GM15510 (cell line): ENCODE data around the gene MGAT4D.

ENCODE experiments used
- POLR2A ChIP-seq: IDR thresholded peaks from 3 replicates; pipeline ENCODE4 v1.6.1; 2011; ENCODE audit warnings: borderline replicate concordance; ENCODE audit not compliant: insufficient read length; ENCODE audit errors: extremely low read depth

Gene MGAT4D

DNA sequence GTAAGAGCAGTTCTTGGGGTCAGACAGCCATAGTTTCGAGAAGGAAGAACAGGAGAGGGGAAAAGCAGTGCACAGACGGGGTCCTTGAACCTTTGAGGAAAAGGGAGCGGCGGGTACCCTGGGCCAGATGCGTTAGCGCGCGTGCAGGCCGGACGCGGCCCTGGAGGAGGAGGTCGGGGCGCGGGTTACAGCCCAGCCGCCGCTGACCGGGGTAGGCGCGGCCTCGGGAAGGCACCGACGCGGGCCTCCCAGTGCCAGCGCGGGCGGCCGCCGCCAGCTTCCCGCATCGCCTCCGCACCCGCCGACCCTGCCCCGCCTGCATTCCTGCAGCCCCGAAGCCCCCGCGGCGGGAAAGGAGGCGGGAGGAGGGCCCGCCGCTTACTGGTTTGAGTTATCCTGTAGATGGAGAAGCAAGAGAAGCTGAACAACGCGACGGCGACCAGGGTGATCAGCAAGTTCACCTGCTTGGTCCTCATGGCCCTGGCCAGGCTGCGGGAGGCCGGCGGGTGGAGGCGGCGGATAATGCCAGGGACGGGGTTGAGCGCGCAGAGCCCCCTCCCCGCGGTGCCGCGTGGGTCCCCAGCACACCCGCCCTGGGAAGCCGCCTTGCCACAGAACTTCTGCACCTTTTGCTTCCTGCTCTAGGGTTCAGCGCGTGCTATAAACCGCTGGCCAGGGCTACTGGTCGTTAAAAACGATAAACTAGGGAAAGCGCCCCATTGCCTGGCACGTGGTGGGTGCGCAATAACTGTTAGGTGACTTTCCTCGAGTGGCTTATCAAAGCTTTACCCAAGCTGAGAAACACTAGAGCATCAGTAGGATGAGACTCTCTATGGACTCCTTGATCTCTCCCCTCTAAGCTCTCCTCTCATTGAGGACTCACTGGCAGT, at the start of gene MGAT4D:
MGAT4D (minus strand) TSS at position 547 of the 890 bp plus-strand sequence; CDS start at position 476, 71 bp downstream.
- no peak for TF ChIP-seq POLR2A

- TF ChIP-seq POLR2A = no peak
These were observed 35.9 kb upstream of the MGAT4D start for GRCh38 chr4:140533951-140534480.

DNA sequence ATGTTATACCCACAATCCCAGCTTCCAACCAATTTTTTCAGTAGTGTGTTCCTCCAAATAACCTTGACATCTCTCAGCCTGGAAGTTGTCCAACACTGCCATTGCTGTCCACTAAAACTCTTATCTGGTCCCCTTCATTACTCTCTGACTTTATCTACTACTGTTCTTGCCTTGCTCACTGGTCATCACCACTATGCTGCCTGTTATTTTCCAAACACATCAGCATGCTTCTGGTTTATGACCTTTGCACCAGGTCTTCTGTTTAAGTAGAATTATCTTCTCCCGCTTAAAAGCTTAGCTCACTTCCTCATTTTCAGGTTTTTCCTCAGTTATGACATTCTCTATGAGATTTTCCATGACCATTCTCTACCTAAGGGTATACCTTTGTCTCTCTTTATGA, 31.3 kb upstream of the MGAT4D start:
- no peak for TF ChIP-seq POLR2A

GRCh38 chr4:140523857-140524742, 26.0 kb upstream of the MGAT4D start, which contains the start of gene ELMOD2:
ELMOD2 (plus strand) TSS chr4:140524168; CDS start chr4:140525429, 1,261 bp downstream.
- peak; percentile 81 for TF ChIP-seq POLR2A

GRCh38 chr4:140523370-140523856, 25.3 kb upstream of the MGAT4D start:
- TF ChIP-seq POLR2A = no peak

DNA sequence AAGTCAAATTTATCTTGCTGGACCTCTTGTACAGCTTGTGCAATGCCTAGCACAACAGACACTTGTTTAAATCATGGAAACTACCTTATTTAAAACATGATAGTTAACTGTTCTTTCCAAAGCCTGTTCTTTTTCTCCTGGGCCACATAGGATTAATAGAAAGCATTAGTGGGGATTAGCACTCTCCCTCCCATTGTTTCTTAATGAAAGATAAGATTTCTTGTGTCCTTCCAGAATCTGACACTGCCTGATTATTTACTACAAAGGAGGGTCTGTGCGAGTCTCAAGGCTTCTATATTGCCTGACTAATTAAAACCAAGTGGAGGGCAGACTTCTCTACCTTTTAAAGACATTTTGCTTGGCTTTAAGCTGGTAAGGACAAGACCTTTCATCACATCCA, 17.3 kb upstream of the MGAT4D start:
- no peak for TF ChIP-seq POLR2A

DNA sequence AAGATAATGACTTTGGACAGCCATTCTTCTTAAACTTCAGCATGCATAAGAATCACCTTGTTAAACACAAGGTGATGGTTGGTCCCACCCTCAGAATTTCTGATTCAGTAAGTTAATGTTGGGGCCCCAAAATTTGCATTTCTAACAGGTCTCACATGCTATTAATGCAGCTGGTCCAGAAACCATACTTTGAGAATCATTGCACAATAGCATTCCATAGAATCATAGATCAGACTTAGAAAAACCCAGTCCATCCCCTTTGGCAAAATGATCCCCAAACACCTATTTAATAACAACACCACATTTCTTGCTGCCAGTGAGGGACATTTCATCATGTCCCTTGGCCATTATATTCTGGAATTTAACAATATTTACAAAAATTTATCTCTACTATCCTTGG, 6.2 kb upstream of the MGAT4D start:
- no peak for TF ChIP-seq POLR2A

DNA sequence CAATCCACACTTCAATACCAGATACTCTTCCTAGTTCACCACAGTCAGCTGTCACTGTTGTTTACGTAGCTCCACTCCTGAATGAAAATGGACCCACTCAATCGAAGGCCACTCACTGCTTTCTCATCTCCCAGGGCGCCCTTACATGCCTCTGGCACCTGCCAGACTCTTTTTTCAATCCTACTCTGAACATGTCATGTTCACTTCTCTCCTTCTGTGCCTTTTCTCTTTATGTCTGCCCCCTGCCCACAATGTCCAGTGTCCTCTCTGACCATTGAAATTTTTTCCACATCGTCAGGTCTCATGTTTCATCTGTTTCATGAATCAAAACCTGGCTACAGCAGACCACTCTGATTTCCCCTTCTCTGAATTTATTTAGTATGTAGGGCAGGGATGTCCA, 1.3 kb upstream of the MGAT4D start:
- no peak for TF ChIP-seq POLR2A

DNA sequence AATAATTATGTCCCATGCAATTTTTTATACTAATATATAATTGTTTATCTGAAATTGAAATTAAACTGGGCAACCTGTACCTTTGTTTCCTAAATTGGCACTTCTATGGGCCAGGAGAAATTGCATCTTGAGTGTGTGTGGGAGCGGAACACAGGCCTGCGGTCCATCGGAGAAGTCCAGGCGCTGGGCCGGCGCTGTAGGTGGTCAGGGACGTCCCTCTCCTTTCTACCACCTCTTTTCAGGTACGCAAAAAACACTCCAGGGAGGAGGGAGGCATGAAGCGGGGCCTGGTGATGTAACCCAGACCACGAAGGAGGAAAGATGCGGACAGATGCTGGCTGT, 717 bp downstream of the MGAT4D start:
- TF ChIP-seq POLR2A = no peak

DNA sequence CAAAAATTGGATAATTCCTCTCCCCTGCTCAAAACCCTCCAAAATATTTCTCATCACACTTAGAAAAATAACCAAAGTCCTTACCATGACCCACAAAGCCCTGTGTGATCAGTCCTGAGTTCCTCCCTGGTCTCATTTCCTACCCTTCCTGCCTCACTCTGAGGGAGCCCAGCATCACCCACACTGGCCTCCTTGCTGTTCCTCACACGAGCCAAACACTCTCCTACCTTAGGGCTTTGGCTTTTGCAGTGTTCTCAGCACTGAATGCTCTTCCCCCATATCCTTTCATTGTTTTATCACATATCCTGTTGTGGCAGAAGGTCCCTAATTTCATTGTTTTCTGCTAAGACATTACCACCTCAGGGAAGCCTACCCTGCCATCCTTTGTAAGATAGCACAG, 12.2 kb downstream of the MGAT4D start:
- no peak for TF ChIP-seq POLR2A

DNA sequence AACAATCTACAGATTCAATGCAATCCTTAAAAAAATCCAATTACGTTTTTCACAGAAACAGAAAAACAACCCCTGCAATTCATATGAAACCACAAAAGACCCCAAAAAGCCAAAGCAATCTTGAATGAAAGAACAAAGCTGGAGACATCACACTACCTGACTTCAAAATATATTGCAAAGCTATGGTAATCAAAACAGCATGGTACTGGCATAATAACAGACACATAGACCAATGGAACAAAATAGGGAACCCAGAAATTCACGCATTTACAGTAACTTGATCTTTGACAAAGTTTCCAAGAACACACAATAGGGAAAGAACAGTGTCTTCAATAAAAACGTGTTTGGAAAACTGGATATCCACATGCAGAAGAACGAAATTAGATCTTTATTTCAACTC, 14.6 kb downstream of the MGAT4D start:
- TF ChIP-seq POLR2A = no peak

- TF ChIP-seq POLR2A = no peak
These were observed 25.9 kb downstream of the MGAT4D start for GRCh38 chr4:140472156-140472555.

DNA sequence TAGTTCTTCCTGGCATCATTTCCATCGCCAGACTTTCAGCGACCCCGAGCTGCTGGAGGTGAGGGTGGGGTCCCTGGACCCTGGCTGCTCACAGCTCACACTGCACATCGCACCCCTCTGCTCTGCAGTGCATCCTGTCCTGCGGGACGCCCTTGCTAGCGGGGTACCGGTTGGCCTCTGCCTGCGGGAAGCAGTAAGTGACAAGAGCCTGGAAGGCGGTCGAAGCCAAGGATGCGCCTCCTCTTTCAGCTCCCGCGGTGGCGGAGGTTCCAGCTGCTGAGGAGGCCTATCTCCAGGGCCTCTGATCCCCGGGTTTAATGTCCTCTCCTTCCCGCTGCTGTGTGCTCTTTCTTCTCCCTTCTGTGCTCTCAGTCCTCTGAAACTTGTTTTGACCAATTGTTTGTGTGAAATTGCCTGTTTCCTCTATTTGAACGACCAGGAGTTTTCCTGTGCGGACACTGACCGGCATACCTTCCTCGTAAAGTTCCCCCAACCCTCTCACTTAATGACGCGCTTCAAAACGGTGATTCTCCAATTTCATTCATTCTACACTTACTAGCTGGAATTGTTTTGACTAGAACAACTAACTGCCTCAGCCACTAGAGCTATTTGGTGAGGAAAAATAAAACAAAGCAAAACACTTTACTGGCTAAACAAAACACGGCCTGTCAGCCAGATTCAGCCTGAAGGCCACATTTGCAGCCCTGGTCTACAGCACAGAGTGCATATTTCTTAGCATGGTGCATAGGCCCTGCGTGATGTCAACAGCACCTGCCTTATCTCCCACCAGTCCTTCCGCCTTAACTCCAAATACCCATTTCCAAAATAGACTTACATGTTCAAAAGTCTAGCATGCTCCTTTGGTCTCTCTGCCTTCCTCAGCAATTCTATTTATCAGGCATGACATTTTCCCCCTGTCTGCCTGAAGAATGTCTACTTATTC, 28.0 kb downstream of the MGAT4D start:
- no peak for TF ChIP-seq POLR2A

DNA sequence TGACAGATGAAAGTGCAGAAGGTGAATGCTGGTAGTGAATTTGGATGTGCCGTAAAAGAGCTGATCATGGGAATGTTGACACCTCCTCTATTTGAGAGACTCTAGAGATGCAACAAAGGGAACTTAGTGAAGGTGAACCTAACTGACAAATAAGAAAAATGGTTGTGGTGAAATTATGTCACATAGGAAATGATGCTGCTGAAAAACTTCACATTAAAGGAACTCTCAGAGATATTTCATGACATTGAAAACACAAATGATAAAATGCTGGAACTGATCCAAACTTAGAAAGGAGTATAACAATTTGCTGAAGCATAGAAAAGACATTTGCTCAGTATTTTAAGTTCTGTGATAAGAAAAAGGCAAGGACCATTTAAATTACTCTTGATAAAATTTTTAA, 31.9 kb downstream of the MGAT4D start:
- TF ChIP-seq POLR2A = no peak

DNA sequence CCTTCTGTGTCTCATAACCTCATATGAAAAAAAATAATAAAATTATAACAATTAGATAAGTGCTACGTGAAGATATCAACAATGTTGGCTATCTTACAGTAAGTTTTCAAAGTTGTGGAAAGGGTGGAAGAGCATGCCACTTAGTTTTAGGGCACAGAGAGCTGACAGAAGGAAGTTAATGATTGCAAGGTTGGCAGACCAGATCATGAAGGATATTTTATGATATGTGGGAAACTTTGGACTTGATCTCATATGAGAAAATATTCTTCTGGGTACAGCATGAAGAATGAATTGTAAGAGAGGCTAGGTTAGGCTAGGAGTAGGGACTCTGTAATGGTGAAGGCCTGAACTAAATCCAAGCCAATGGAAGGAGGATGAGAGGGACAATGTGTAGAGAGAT, 34.5 kb downstream of the MGAT4D start:
- no peak for TF ChIP-seq POLR2A

GRCh38 chr4:140463182-140463581, 34.9 kb downstream of the MGAT4D start:
- TF ChIP-seq POLR2A = no peak
